ENCODE measurements around the gene STPG2.
A peak's percentile ranks its signal among the peaks of the same experiment; 100 is the strongest.

Gene STPG2

DNA sequence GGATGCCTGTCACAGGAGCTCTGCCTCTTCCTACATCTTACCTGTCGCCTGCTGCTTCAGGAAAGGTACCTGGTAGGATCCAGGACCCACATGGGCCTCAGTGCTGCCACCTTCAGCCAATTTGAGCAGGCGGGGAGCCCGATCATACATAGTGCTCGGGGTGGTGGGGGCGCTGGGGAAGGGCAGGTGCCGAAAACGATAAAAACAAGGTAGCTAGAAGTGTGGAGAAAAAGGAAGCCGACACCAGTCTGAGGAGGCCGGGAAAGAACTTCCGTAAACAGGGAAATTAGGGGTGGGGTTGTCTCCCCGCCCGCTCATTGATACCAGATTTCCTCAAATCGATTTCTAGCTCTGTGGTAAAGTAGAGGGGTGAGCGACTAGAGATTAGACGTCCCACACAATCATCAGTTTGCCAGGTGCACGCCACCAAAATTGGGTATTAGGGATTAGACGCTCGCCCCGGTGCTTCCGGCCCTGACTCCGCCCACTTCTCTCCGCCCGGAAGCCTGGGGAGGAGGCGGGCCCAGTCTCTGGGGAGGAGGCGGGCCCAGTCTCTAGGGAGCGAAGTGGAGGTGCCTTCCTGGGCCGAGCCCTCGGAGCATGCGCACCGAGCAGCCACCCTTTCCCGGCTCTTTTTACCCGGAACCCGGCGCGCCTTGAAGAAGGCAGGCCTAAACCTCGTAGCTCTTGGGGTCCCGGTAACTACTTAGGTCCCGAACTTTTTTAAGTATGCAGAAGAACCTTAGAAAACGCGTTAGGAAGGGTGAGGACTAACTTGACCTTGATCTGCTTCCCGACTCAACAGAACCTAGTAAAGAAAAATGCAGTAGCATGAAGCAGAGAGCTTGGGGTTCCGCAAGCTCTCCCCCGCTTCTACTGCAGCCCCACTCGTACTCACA is at the start of gene STPG2:
STPG2 (minus strand) TSS at position 476 of the 899 bp plus-strand sequence.
- peak; percentile 85 to 90 for DNase-seq (ENCODE audit: low read depth in 2 of 2)

DNA sequence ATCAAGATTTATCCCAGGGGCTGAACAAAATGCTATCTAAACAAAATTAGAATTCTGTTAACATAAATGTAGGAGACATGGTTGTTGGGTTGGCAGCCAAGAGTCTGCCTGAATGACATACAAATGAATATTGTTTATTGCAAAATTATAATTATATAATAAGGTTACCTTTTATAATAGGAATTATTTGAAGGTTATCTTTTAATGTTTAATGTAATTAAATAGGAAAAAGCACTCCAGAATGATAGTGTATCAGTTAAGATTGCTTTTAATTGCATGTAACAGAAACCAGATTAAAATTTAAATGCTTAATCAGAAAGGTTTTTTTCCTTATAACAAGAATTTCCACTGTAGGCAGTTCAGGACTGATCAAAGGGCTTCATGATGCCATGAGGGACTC is 42.0 kb upstream of the STPG2 start:
- no peak for DNase-seq (ENCODE audit: low read depth in 2 of 2)

DNA sequence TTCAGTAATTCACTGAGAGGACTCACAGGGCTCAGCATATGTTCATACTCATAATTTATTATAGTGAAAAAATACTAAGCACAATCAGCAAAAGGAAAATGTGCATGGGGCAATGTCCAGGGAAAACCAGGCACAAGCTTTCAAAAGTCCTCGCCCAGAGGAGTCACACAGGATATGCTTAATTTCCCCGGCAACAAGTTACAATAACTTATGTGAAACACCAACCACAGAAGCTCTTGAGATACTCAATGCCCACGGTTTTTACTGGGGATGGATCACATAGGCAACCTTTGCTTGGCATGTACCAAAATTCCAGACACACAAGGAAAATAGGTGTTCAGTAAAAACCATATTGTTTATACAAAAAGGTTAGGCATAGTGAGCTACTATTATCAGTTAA is 38.5 kb upstream of the STPG2 start:
- DNase-seq (ENCODE audit: low read depth in 2 of 2): no peak

DNA sequence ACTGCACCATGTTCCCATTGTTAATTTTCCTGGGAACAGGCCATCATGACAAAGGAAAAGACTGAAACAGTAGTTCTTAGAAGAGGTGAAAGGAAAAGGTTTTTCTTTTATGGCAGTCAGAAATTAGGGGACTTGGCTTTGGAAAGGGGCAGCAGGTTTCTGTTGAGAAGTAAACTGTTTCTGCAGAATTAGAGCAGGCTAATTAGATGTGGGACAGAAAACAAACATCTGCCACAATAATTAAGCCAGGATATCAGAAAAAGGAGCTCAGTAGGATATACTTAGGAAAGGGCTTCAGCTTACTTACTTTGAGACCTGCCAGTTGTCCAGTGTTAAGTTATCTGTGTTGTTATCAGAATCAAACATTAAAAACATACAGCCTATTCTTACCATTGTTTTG is 36.7 kb upstream of the STPG2 start:
- DNase-seq (ENCODE audit: low read depth in 2 of 2): no peak

DNA sequence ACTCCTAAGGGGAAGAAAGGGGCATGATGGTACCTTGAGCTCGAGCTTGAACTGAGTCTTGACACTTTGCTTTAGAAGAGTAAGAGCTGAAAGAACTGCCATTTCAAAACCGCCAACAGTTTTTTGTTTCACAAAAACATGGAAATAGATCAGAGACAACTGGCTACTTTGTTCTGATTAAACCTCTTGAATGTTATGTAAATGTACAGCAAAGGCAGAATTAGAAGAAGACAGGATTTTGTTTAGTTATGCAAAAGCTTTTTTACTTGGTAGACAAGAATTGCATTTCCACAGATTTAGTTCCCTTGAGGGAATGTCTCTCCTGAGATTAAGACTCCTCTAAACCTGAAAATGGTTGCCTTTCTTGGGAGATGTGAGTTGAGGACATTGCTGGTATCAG is 33.3 kb upstream of the STPG2 start:
- no peak for DNase-seq (ENCODE audit: low read depth in 2 of 2)

DNA sequence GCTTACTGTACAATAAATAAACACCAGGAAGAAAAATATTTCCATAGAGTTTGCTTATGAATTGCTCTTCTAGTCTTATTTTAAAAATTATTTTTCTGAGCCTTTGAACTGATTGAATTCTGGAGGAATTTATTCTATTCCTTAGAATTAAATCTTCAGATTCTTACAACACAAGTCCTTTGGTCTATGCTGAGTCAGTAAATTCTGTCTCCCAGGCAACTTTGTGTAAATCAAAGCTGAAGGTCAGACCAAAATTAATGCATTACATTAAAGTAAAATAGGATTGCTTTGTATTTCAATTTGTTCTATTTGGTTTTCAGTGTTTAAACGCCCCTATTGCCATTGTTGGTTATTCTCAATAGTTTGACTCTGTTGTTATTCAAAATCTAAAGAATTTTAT is 26.8 kb upstream of the STPG2 start:
- no peak for DNase-seq (ENCODE audit: low read depth in 2 of 2)

DNA sequence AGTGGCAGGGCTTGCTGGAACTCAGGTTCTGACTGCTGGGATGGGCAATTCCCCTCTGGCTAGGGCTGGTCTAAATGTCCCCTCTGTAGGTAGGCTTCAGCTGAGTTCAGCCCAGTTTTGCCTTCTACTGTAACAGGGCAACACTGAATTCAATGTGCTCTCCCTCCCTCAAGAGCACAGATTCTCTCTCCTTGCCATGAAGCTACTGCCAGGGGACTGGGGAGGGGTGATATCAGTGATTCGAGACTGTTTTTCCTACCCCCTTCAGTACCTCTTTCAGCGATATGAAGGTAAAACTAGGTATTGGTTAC is 23.4 kb upstream of the STPG2 start:
- no peak for DNase-seq (ENCODE audit: low read depth in 2 of 2)

DNA sequence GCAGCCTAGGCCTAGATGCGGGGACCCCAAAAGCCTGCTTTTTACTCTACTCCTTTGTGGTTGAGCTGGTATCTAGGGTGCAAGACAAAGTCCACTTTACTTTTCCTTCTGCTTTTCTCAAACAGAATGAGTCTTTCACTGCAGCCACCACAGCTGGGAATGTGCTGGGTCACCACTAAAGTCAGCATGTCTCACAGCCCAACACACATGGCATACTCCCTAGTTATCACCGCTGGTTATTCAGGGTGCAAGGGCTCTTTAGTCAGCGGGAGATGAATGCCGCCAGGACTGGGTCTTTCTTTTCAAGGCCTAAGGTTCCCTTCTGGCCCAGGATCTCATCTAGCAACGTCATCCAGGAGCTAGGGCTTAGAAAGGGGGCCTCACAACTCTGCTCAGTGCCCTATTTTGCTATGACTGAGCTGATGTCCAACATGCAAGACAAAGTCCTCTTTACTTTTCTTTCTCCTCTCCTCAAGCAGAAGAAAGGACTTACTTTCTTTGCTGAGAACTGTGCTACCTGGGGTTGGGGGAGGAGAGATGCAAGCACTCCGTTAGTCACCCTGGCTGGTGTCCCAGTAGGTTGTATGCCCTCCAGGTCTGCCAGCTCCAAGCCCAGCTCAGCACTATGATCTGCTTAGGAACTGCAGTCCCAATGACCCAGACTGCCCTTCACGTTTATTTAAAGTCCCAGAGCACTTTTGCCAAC is 22.9 kb upstream of the STPG2 start:
- DNase-seq (ENCODE audit: low read depth in 2 of 2): no peak

DNA sequence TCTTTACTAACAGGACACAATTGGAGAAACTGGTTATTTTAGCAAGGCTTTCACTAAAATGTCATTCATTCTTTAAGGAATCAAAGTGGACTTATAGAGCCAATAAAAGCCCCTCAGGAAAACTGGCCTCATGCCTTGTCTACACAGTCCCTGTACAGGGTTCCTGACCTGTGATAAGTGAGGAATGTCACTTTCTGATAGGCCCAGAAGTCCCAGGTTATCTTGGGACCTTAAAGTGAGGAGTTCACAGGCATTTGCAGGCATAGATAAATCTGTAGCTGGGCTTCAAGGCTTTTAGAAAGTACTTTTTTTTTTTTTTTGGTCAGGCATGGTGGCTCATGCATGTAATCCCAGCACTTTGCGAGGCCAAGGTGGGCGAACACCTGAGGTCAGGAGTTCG is 19.4 kb upstream of the STPG2 start:
- no peak for DNase-seq (ENCODE audit: low read depth in 2 of 2)

DNA sequence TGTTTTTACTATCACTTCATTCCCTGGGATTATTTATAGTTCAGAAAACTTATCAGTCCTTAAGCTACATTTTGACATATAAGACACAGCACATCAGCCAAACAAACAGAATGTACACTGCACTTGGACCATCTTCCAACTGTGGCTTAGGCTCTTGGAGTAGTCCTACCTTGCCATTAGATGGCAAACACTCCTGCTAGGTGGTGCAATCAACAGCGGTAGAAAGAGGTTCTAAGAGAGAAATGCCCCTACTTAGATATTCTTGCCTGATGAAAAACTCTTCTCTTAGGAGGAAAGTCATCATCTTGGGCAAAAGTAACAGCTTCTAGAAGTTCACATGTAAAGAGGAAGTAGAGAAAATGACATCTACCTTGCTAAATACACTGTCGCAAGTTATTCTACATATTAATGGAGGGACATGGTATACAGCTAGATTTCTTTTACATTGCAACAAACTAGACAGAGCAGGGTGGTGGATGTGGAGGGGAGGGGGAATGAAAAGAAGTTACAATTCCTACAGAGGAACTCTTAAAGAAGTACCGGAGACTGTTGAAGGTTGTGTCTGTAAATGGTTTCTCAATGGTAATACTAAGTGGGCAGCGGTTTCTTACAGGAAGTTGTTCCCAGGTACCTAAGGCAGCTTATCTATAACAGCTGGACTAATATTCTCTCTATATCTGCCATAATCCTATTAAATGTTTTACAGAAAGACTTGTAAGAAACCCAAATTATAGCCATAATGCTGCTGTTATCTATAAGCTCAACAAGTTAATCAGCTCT is 8.1 kb upstream of the STPG2 start:
- DNase-seq (ENCODE audit: low read depth in 2 of 2): no peak

DNA sequence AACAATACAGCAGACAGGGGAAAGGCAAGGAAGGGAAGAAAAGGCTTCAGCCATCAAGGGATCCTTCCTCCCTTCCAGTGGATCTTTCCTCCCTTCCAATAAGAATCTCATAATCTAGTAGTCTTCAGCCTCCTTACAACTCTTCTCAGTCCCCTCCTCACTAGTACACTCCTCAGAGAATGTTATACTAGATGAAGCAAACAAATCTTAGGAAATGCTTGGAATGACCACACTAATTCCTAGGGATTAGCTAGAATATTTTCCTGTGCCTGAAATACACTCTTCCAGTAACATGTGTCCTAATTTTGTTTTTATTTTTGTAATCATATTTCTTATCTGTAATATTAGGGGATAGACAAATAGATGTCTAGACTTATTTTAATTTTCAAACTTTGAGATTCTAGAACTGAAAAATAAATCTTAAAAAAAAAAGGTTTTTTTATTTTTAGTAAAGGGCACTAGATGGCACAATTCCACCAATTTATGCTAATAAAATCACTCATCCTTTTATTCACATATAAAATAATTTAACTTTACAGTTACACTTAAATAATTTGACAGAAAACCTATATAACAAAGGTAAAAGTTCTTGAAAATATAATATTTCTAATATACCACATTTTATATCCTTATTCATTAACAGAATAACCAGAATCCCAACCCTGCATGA is 7.0 kb upstream of the STPG2 start:
- no peak for DNase-seq (ENCODE audit: low read depth in 2 of 2)

DNA sequence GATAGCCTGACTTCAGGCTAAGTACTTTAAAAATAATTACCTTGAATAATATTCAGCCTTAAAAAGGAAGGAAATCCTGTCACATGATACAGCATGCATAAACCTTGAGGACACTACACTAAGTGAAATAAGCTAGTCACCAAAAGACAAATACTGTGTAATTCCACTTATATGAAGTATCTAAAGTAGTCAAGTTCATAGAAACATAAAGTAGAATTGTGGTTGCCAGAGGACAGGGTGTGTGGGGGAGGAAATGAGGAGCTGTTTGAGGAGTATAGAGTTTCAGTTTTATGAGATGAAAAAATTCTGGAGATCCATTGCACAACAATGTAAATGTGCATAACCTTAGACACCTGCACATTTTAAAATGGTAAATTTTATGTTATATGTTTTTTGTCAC is 5.6 kb upstream of the STPG2 start:
- DNase-seq (ENCODE audit: low read depth in 2 of 2): no peak

DNA sequence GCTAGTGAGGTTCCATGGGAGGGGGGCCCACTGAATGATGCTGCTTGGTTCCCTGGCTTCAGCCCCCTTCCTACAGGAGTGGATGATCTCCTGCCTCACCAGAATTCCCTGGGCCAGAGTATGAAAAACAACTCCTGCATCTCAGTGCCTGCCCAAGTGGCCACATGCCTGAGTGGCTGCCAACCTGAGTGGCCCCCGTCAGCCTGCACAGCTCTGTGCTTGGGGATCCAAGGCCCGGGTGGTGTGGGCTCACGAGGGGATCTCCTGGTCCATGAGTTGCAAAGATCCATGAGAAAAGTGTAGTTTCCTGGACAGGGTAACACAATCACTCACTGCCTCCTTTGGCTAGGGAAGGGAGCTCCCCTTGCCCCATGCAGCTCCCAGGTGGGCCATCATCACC is 17.1 kb downstream of the STPG2 start:
- DNase-seq (ENCODE audit: low read depth in 2 of 2): no peak

DNA sequence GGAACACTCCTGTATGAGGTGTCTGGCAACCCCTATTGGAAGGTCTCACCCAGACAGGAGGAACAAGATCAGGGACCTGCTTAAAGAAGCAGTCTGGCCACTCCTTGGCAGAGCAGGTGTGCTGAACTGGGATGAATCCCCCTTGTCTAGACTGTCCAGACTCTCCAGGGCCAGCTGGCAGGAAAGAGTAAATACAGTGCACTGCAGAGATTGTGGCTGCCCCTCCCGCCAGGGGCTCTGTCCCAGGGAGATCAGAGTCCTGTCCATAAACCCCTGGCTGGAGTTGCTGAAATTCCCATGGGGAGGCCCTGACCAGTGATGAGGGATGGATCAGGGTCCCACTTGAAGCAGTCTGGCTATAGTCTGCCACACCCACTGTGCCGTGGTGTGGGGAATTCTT is 17.7 kb downstream of the STPG2 start:
- no peak for DNase-seq (ENCODE audit: low read depth in 2 of 2)

DNA sequence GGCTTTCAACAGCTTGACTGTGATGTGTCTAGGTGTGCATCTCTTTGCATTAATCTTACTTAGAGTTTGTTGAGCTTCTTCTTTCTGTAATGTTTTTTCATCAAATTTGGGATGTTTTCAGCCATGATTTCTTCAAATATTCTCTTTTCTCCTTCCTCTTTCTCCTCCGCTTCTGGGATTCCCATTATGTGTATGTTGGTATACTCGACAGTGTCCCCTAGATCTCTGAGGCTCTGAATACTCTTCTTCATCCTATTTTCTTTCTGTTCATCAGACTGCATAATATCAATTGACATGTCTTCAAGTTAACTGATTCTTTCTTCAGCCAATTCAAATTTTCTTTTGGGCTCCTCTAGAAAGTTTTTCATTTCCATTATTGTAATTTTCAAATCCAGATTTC is 25.9 kb downstream of the STPG2 start:
- DNase-seq (ENCODE audit: low read depth in 2 of 2): no peak

DNA sequence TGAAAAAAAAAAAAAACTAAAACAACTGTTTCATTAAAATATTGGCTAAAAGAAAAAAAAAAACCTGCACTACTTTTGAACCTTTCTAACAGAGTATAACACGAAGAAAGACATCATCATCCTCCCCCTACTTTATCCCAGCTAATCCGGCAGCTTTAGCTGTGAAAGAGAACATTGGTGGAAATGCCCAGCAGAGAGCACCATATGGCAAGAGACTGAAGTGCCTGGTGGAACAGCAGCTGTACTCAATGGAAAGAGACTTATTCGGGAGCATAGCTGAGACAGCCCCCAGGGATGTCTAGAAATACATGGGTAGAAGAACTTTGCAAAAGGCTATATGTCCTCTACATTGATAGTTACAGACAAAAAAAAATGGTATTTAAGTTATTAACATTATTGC is 30.3 kb downstream of the STPG2 start:
- DNase-seq (ENCODE audit: low read depth in 2 of 2): no peak

DNA sequence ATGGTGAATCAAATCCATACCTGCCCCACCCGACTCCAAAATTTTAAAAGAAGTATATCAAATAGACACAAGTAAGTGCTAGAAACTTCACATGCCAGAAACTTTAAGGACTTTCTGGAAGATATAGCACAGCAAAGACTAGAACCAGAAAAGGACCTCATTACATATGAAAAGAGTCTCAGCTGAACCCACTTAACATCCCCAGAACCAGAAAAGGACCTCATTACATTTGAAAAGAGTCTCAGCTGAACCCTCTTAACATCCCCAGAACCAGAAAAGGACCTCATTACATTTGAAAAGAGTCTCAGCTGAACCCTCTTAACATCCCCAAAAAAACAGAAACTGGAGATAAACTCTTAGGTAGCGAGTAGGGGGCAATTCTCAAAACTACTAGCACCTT is 32.3 kb downstream of the STPG2 start:
- DNase-seq (ENCODE audit: low read depth in 2 of 2): no peak

DNA sequence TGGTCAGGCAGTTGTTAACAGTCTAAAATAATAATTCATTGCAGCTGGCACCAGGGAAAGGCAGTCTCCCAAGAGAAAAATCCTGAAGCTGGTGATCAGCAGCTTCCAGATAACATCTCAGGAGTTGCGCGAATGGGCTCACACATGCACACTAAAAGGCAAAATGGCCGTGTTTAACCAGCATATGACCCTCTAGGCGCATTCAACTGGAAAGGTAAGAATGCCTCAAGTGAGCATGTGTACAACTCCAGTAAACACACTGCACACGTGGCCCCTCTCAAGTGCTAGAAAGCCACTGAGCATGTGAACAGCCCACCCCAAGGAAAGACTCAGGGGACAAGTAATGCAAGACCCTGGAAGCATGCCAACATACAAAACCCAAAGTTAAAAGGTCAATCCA is 33.1 kb downstream of the STPG2 start:
- DNase-seq (ENCODE audit: low read depth in 2 of 2): no peak

DNA sequence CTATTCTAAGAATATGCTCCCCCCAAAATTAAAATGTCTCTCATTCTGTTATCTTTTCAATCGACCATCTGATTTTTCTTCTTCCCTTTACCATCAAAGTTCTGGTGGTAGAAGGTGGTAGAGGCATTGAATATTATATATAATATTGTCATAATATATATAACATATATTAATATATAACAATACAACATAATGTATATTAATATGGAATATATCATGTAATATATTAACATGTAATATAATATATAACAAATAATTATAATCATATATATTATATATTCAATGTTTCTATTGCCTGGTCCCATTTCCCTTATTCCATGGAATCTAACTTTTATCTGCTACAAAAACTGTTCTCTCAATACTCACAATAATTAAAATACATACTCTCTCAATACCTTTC is 40.6 kb downstream of the STPG2 start:
- no peak for DNase-seq (ENCODE audit: low read depth in 2 of 2)

DNA sequence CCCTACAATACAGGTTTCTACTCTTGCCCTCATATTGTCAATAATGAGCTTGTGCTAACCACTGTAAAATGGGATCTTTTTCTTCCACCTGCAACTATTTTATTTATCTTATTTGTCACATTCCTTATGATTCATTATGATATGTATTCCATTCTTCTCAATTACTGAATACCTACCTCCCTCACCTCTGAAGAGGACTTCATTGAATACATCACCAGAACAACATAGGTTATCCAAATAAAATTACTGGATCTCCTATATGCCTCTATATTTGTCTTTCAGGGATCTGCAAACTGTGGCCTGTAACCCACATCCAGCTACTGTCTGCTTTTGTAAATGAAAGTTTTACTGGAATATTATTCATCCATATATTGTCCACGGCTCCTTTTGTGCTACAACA is 41.3 kb downstream of the STPG2 start:
- no peak for DNase-seq (ENCODE audit: low read depth in 2 of 2)

DNA sequence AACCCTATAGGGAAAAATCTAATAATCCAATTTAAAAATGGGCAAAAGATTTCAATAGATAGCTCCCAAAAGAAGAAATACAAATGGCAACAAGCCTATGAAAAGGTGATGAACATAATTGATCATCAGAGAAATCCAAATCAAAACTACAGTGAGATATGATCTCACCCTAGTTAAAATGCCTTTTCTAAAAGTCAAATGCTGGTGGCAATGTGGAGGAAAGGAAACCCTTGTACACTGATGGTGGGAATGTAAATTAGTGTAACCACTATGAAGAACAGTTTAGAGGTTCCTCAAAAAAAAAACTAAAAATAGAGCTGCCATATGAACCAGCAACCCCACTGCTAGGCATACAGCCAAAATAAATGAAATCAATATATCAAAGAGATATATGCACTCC is 44.5 kb downstream of the STPG2 start:
- no peak for DNase-seq (ENCODE audit: low read depth in 2 of 2)

DNA sequence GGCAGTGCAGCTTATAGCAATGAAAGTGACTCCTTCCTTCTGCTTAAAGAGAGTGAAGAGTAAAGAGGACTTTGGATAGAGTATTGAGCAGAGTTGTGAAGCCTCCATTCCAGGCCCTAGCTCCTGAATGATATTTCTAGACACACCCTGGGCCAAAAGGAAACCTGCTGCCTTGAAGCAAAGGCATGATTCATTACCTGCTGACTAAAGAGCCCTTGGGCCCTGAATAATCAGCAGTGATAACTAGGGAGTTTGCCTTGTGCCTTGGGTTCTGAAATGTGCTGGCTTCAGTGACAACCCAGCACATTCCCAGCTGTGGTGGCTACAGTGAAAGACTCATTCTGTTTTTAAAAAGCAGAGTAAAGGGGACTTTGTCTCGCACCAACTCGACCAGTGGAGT is 49.2 kb downstream of the STPG2 start:
- DNase-seq (ENCODE audit: low read depth in 2 of 2): no peak
